Lung (tissue), 12 donors: Measurements from ENCODE around the gene TRPC4AP. TPM values are rescaled to one million over a fixed set of nuclear protein-coding genes. Genes with fewer than 3 reads are reported as not detected.

ENCODE experiments used
- ATAC-seq: fragments of 200-7000 bp; cut with Tn5 transposase; one replicate; pipeline ENCODE4 v1.9.1; 2020; ENCODE audit warnings: moderate number of reproducible peaks; ENCODE audit not compliant: insufficient read depth, low FRiP score
- DNase-seq, 3 donors: peaks; one replicate each; pipeline ENCODE4 v3.0.0-alpha.2; 2013 to 2017
- H3K27ac ChIP-seq, 2 donors: one replicate each; pipeline ENCODE4 v1.5.1; 2013; ENCODE audit warnings: mild to moderate bottlenecking in 2 of 2, moderate library complexity in 2 of 2, control low read depth in 1 of 2, inconsistent platforms in 1 of 2, low read depth in 1 of 2, low read length in 1 of 2
- H3K27me3 ChIP-seq, 3 donors: one replicate each; pipeline ENCODE4 v1.5.1; 2013; ENCODE audit warnings: low read length in 2 of 3; ENCODE audit not compliant: control insufficient read depth in 3 of 3, insufficient read depth in 3 of 3
- H3K36me3 ChIP-seq, 4 donors: one replicate each; pipeline ENCODE4 v1.5.1; 2013; ENCODE audit warnings: low read length in 4 of 4, mild to moderate bottlenecking in 1 of 4, moderate library complexity in 1 of 4; ENCODE audit not compliant: control insufficient read depth in 4 of 4, insufficient read depth in 4 of 4
- H3K4me1 ChIP-seq, 5 donors: one replicate each; pipeline ENCODE4 v1.5.1; 2013; ENCODE audit warnings: low read length in 5 of 5, mild to moderate bottlenecking in 2 of 5, moderate library complexity in 1 of 5; ENCODE audit not compliant: control insufficient read depth in 5 of 5, insufficient read depth in 5 of 5
- H3K4me3 ChIP-seq: one replicate; pipeline ENCODE4 v1.5.1; 2013; ENCODE audit warnings: mild to moderate bottlenecking, control low read depth, moderate library complexity
- H3K9ac ChIP-seq, 2 donors: one replicate each; pipeline ENCODE4 v1.5.1; 2013; ENCODE audit warnings: low read length in 2 of 2, control low read depth in 1 of 2; ENCODE audit not compliant: insufficient read depth in 1 of 2
- H3K9me3 ChIP-seq, 4 donors: one replicate each; pipeline ENCODE4 v1.5.1; 2013; ENCODE audit warnings: low read length in 3 of 4, mild to moderate bottlenecking in 1 of 4, moderate library complexity in 1 of 4; ENCODE audit not compliant: control insufficient read depth in 4 of 4, insufficient read depth in 3 of 4
- CTCF ChIP-seq: IDR thresholded peaks from 2 replicates; pipeline ENCODE4 v1.5.1; 2012; ENCODE audit warnings: mild to moderate bottlenecking; ENCODE audit errors: control extremely low read depth, extremely low read depth
- WGBS, 2 donors: extraction: QIAGEN DNeasy Blood & Tissue Kit; methylation state at CpG; one replicate each; pipeline ENCODE4 v1.1.7; 2013; 5-methylcytosine and 5-hydroxymethylcytosine counted together
- polyA plus RNA-seq, 2 donors: library from polyadenylated mRNA; stranded (reverse); fragments of 200-250 nt; gene quantifications; one replicate each; pipeline ENCODE4 v1.2.1, GENCODE V29; 2013
- total RNA-seq, 2 donors: library from RNA; depleted of rRNA in 1 of 2; stranded (reverse); fragments of >200 nt in 1 of 2; gene quantifications; one replicate each; pipeline ENCODE4 v1.2.1, GENCODE V29; 2014 to 2021
- donor health status: control.
- donor health status: control.
- donor health status: Bipolar disorder and iron deficiency.
- donor health status: healthy.
- donor health status: DM: yes; HTN: yes; CAD: no.

The TRPC4AP gene
- total and polyA plus RNA-seq, 4 donors: 37.6 to 62.5 (median 50.2) TPM

- no peak overlapping the region for H3K9ac ChIP-seq
- H3K4me3 ChIP-seq: no peak overlapping the region
- ATAC-seq: no peak
- H3K9me3 ChIP-seq: no peaks in the 10 kb centered on the region
- H3K36me3 ChIP-seq: peaks cover 2 to 20% (median 9%) of the 10 kb centered on the region in 4 donors
- DNase-seq: no peak
- H3K4me1 ChIP-seq: peaks cover 0 to 8% (median 0%) of the 10 kb centered on the region in 5 donors
- H3K27me3 ChIP-seq: peaks cover 0 to 4% (median 0%) of the 10 kb centered on the region in 3 donors
- 88 to 89% methylated on average over 18 of the region's 18 CpGs for WGBS, 2 donors
- H3K27ac ChIP-seq: no peak overlapping the region
- TF ChIP-seq CTCF: no peak
These were observed 101.9 kb downstream of the TRPC4AP start for GRCh38 chr20:34990661-34991214.

GRCh38 chr20:34990231-34990630 lies 102.4 kb downstream of the TRPC4AP start:
- WGBS, 2 donors: 73 to 78% methylated on average over 11 of the region's 11 CpGs
- ATAC-seq: no peak
- Histone ChIP-seq H3K27ac (no peak overlapping the region), H3K9ac (no peak overlapping the region), H3K27me3 (peaks cover 0 to 4% (median 0%) of the 10 kb centered on the region in 3 donors), H3K36me3 (peaks cover under 1 to 15% (median 6%) of the 10 kb centered on the region in 4 donors), H3K9me3 (no peaks in the 10 kb centered on the region), H3K4me1 (peaks cover 0 to 8% (median 0%) of the 10 kb centered on the region in 5 donors), H3K4me3 (no peak overlapping the region)
- no peak for TF ChIP-seq CTCF
- no peak for DNase-seq

- peaks cover 0 to 6% (median 0%) of the 10 kb centered on the region in 3 donors for H3K27me3 ChIP-seq
- TF ChIP-seq CTCF: no peak
- H3K9me3 ChIP-seq: no peaks in the 10 kb centered on the region
- WGBS, 2 donors: 88 to 89% methylated on average over 14 of the region's 14 CpGs
- peaks cover 0 to 8% (median 0%) of the 10 kb centered on the region in 5 donors for H3K4me1 ChIP-seq
- ATAC-seq (no peak), DNase-seq (no peak)
- peaks cover 0 to 13% (median 6%) of the 10 kb centered on the region in 4 donors for H3K36me3 ChIP-seq
- H3K9ac ChIP-seq: no peak overlapping the region
- no peak overlapping the region for H3K27ac ChIP-seq
- no peak overlapping the region for H3K4me3 ChIP-seq
These were observed 102.9 kb downstream of the TRPC4AP start for GRCh38 chr20:34989670-34990069.

- H3K9ac ChIP-seq: no peak overlapping the region
- TF ChIP-seq CTCF: no peak
- peaks cover 0 to 6% (median under 1%) of the 10 kb centered on the region in 3 donors for H3K27me3 ChIP-seq
- no peak overlapping the region for H3K4me3 ChIP-seq
- no peaks in the 10 kb centered on the region for H3K9me3 ChIP-seq
- H3K4me1 ChIP-seq: peaks cover 0 to 8% (median 0%) of the 10 kb centered on the region in 5 donors
- DNase-seq (no peak), ATAC-seq (no peak)
- no peak overlapping the region for H3K27ac ChIP-seq
- peaks cover 0 to 10% (median 6%) of the 10 kb centered on the region in 4 donors for H3K36me3 ChIP-seq
- 84 to 87% methylated on average over 4 of the region's 4 CpGs for WGBS, 2 donors
These were observed 103.5 kb downstream of the TRPC4AP start for GRCh38 chr20:34989118-34989517.
